ENCODE results near the gene UBXN6.

Gene UBXN6

DNA sequence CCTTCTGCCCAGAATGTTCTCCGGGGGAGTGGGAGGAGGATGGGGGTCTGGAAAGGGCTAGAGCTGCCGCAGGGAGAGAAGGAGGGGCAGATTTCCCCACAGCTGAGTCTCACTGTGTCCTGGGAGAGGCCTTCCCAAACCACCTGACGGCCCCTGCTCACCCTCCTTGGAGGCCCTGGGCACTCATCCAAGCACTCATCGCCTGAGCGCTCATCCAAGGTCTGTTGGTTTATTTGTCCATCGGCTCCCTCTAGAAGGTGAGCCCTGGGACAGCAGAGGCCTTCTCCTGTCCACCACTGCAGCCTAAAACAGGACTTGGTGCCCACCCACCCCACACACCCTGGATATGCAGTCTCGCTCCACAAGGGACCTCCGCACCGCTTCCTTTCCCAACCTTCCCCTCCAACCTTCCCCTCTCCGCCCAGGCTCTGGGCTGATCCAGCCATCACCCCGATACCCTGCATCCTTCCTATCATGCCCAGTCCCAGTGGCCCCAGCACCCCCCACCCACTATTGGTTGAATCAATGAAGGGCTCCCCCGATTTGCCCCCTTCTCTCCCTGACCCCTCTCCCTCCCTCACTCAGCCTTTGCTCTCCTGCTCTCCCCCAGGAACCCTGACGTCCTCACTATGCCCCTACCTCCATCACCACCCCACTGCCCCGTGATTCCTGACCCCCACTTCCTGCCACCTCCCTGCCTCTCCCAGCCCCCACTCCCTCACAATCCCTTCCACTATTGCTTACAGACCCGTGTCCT is 1.7 kb downstream of the UBXN6 start:
- DNase-seq, result no peak

DNA sequence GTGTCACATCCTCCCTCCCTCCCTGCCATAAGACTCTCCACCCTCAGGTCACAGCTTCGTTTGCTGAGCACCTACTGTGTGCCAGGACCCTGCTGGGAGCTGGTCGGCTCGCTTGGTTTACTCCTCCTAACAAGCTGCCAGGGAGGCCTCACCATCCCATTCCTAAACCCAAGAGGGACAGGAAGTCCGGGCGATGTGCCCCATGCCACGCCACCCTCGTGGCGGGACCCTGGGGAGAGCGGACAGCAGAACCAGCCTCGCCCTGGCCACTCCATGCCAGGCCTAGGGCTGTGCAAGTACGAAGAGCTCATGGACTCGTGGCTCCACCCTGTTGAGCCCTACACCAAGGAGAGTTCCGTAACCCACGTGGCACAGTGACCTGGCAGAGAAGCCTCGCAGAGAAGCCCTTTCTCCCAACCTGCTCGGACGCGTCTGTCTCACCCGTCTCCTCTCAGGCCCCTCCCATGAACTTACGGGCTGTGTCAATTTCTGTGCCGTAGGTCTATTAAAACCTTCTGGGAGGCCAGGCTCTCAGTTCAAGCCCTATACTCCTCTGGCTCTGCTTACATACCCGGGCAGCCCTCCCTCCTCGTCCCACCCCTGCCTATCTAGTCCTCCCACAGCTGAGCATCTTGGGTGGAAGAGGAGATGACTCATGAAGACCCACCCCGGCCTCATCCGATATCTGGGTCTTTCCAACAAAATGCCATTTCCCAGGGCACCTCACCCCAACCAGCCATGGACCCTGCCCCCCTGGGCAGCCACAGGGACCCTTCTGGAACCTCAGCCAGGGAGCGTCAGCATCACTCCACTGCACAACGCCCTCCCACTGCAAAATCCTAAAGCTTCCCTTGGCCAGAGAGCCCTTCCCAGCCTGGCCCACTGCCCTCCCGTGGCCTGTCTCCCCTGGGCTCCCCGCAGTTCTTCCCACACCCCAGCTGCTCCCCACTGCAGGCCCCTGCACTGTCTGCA is 2.6 kb downstream of the UBXN6 start:
- no peak for DNase-seq

DNA sequence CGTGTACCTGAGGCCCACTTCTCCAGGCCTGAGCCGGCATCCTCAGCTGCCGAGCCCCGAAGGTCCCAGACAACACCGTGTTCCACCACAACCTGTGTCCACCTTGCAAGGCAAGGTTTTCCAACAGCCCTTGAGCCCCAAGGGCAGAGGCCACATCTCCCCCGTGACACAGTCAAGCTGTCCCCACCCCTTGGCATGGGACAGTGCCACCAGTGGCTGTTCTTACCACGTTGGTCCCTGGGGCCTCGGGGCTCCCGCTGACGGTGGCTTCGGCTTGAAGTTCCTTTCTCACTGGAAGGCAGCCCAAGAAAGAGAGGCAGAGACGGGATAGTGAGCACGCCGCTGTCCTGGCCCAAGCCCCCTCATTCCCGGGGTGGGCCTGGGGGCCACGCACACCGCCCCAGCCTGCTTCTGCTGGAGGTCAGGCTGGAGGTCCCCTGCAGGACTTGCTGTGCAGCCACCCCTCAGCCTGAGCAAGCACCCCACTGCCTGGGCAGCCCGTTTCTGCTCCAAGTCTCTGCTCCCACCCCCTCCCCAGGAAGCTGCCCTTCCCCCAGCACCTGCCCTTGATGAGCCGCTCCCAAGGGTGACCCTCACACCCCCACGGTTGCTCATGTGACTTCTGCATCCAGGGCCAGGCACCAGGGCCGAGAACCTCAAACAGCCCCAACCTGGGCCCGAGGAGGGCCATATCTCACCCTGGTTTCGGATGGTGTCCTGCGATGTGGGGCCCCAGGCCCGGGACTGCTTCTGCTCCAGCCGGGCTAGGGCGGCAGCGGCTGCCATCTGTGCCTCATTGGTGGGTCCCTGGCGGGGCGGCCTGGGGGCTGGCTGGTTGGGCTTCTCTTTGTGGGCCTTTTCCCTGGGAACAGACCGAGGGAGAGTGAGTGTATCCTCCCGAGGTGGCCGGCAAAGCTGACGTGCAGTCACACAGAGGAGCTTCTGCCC is 4.1 kb downstream of the UBXN6 start:
- no peak for DNase-seq

DNA sequence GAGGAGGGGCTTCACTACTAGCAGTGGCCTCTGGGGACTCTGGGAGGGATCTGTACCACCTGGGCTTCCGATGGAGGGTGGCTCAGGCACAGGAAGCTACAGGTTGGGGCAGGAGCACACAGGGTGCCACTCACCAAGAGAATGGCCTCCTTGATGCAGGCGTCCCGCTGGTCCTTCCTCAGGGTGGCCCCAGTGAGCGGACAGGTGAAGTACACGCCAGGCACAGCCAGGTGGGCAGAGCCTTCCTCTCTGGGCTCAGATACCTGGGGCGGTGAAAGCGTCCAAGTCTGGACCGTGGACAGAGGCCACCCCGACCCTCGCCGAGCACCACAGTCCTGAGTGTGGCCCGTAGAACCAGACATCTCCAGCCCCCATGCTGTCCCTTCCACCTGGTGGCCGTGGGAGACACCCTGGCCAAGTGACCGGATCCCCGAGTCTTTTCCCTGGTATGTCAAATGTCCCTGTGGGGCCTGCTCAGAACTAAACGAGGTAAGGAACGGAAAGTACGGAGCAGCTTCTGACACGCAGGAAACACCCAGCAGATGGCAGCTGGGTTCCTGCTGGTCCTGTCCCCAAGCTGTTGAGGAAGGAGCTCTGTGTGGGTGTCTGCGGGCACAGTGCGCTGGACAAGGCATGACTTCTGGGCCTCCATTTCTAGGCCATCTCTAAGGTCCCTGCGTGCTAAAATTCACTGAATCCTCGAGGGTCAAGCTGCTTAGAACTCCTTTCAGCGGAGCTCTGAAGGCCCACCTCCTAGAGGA is 5.2 kb downstream of the UBXN6 start:
- DNase-seq, result no peak

DNA sequence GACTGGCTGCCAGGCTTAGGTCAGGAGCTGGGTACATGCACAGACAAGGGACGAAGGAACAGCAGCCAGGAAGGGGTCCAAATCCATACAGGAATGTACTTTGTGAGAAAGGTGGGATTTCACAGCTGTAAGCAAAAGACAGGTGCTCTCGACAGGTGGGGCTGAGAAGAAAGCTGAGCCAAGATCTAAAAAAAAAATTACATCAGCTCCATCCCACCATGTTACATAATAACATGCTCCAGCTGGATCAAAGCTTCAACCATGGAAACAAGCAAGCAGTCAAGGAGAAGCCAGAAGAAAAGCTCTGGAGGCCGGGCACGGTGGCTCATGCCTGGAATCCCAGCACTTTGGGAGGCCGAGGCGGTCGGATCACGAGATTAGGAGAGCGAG is 8.0 kb downstream of the UBXN6 start:
- no peak for DNase-seq

DNA sequence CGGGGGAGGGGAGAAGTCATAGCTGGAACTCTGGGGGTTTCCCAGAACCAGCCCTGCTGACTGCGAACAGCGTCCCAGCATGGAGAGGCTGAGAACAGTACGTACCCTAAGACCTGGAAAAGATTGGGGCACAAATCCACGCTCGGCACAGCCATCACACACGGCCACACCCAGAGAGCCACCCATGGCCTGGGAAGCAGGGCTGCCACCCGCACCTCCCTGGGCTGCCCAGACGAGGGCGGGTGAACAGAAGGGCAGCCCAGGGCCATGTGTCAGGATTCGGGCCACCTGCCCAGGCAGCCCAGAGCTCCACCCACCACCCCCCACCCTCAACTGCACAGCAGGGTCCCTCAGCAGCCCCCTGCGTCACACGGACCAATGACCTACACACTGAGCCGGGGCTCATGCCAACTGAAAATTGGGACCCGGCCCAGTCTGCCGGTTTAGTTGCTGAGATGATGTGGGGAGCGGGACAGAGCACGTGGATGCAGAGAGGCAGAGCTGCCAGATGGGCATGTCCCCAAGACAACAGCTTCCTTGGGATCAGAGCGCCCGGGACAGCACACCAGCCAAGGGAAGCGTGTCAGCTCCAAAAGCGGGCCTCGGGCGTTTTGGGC is 8.5 kb downstream of the UBXN6 start:
- DNase-seq, result no peak

DNA sequence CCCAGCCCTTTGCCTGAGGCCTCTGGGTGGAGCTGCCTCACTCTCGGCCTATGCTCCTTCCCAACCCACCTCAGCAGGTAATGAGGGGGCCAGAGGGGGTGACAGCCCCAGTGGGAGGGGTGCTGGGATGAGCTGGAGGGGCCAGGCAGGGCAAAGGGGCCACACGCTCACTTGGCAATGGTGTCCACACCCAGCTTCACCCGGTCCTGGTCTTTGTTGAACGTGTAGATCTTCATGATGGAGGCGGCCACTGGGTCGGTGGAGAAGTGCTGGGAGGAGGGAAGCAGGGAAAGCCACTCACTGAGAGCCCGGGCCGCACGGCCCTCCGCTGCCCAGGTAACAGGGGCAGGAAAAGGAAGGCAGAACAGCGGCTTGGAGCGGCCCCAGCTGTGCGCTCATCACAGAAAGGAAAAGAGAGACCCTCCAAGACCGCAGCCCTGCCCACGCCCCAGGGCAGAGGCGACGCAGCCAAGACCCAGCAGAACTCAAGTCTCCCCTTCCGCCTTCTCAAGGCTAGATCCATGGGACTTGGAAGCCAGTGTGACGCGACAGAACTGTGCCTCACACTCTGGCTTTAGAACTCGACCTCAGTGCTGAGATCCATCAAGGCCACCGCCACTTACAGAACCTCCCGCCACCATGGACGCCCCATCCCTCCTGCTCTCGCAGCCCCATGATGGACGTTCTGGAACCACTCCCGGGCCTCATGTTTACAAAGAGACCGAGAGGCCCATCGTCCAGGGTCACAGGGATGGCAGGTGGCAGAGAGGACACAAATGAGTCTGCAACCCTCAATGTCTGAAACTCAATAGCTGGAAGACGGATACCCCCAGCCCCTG is 9.2 kb downstream of the UBXN6 start:
- DNase-seq, result no peak

DNA sequence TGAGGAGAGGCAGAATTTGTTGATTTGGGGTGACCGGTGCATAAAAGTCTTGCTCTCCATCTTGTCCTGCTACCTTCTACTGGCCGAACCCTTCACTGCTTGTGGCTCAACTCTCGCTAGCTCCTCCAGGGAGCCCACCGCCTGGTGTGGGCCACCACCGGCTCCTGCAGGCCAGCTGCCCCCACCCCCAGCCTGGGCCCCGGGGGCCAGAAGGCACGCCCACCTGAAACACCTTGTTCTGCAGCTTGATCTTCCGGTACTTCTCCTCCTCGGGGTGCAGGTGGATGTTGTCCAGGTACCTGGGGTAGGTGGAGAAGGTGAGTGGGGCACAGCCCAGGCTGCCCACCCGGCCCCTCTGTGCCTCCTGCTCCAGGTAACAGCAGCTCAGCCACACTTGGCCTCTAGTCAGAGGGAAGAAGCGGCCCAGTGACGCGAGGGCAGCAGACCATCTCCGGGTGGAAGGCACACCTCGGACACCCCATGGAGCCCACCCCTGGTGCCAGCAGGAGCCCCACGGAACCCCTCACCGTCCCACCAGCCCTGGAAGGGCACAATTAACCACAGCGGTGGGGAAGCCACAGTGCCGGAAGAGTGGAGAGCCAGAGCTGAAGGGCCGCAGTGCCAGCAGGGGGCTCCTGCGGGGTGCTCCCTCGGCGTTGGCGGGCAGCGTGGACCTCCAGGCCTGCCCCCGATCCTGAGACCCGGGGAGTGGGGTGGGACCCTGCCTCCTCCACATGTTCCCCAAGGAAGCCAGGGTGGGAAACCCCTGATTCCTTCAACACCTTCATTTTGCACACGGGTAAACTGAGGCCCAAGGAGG is 10.1 kb downstream of the UBXN6 start:
- no peak for DNase-seq

DNA sequence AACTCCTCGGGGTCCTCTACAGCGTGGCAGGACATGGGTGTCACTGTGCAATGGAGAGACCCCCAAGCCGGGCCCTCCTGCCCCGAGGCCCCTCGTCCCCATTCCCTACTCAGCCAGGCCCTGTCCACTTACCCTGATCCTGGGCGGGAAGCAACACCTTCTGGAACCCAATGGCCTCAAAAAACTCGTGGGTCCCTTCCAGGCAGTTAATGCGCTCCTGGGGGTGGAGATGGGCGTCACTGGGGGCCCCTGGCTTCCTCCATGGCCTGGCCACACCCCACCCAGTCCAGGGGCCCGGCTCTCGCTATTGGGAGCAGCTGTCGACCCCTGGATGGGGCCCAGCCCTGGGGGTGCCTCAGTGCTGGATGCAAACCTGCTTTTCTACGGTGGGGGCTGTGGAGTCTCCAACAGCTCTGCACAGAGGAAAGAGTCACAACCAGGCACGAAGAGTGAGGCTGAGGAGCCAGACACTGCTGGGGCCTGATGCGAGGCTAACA is 10.8 kb downstream of the UBXN6 start:
- DNase-seq, result no peak

DNA sequence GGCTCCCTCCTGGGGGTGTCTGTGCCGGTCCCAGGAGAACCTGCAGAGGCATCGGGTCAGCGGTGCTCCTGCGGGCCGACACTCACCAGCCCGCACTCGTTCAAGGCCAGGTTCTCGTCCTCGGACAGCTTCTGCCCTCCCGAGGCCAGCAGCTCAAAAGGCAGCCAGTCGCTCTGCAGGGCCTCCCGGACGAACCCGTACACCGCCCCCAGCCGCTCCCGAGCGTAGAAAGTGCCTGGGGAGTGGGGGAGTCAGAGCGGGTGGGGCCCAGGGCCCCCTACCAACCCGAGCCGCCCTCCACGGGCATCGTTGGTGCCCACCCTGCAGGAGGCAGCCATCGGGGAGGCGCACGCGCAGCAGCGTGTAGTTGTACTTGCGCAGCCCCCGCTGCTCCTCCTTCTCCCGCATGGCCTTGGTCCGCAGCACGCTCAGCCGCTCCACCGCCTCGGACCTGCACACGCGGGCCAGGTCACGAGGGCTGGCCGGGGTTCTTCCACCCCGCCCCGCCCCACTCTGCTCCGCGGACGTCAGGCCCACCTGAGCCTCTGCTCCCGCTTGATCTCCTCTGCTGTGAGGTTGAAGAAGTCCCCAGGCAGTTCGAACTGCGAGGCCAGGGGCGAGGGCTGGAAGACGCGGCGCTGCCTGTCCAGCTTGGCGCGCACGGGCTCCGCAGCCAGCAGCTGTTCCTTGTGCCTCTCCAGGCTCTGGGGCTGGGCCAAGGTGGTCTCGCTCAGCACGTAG is 11.5 kb downstream of the UBXN6 start:
- DNase-seq, result no peak

DNA sequence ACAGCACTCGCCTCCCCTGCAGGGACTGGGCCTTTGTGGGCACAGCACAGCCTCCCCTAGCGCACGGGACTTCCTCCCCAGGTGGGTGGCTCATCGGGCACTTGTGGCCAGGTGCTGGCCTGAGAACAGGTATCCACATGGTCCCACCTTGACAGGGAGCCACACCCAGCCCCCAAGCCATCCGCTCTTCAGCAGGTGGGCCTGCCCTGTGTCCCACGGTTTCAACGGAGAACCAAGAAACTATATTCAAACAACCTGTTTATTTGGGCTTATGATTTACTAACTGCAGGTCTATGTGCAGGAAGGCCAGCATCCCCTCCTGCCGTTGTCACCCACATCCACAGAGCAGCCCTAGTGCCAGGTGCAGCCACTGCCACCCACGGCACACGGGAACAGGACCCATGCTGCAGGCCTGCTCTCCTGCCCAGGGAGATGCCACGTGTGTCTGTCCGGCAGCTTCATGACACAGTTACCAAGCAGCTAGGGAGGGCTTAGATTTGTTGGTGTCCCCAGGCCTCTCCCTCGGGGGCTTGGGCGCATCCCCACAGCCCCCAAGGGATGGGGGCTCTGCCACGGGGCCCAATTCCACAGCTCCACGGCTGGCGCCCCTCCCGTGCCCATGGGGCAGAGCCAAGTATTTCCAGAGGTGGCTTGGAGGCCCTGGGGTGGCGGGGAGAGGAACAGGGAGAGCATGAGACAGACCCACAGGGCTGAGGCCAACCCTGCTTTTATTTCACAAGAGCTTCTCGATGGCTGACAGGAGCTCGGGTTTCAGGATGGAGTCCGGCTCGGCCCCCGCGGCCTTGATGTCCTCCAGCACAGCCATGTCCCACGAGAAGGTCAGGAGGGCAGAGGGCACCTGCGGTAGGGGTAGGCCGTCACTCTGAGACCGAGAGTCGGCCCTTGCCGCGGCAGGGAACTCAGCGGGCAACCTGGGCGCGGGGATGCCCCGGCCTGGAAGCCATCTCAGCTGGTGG is 12.5 kb downstream of the UBXN6 start:
- DNase-seq, result no peak

DNA sequence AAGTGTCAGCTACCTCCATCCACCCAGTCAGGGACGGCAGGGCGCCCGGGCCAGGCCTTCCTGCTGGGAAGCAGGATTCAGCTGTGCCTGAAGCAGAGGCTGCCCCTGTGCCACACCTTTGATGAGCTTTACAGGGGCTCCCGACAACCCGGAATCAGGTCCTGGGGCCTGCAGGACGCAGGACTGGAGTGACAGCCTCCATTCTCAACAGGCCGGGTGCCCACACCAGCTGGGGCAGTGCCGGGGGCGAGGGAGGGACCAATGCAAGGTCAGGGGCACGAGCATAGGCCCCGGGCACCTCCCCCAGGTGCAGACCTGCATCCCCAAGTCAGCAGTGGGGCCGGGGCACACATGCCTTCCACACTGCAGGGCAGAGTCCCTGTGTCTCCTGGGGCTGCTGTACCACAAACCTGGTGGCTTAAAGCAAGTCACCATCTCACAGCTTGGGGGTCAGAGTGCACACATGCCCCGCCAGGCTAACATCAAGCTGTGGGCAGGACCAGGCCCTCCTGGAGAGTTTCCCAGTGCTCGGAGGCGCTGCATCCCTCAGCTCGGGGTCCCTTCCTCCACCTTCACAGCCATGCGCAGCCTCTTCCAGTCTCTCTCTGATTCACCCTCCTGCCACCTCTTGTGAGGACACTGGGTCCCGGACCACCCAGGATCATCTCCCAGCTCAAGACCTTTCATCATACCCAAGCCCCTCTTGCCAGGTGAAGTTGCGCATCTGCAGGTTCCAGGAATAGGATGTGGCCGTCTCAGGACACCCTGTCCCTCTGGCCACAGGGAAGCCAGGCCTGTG is 13.4 kb downstream of the UBXN6 start:
- DNase-seq, result no peak

DNA sequence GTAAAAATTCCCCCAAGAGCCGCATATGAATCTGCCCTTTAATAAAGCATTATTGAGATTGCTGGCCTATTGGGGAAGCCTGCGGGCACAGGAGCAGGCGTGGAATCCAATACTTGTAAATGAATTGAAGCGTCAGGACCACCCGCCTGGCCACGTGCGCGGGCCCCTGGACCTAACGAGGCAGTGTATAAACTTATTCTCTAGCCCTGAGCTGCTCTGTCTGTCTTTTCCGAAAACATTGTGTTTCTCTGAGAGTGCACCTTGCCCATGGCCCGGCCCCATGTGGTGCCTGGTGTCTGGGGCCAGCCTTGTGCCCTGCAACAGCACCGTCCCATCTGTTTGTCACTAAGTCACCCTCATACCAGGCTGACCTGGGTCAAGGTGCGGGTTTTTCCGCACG is 14.4 kb downstream of the UBXN6 start:
- DNase-seq, result no peak

DNA sequence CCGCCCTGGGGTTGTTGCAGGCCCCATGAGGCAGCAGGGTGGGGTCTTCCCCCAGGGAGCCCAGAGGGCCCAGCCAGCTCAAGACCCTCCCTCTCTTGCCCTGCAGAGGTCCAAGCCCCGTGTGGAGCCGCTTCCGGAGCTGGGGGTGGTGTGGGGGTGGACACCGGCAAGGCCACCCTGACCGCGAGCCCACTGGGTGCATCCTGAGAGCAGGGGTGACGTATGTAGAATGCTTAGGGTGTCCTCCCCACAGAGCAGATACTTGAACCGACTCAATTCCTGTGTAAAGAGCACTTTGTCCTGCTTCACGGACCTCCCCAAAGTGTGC is 14.8 kb downstream of the UBXN6 start:
- DNase-seq, result no peak

DNA sequence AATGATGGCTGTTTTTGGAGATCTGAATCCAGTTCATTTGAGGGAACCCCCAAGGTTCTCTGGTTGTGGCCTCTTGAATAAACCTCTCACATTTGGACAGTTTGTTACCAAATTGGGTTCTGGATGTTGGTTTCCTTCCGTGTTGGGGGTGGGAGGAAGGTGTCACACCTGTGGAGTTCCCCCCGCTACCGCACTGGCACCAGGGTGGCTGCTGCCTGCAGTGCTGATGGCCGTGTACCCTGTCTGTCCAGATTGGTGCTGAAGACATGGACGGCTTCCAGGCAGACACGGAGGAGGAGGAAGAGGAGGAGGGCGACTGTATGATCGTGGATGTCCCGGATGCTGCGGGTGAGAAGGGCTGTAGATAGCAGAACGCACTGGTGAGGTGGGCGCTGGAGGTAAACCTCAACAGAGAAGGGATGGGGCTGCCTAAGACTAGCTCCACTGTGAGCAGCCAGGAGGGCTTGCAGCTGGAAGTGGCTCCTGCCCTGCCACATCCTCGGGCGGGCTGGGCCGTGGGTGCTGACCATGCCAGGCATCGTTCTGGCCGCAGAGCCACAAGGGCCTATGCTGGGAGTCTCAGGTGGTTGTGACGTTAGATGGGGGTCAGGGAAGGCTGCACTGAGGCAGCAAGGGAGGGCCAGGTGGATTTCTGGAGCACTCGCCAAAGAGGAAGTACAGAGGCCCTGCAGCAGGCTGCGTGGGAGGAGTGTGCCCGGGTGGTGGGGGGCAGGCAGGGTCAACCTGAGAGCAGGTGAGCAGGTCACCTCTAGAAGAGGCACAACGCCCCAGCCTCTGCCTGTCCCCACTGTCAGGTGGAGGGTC is 15.4 kb downstream of the UBXN6 start:
- DNase-seq, result no peak

DNA sequence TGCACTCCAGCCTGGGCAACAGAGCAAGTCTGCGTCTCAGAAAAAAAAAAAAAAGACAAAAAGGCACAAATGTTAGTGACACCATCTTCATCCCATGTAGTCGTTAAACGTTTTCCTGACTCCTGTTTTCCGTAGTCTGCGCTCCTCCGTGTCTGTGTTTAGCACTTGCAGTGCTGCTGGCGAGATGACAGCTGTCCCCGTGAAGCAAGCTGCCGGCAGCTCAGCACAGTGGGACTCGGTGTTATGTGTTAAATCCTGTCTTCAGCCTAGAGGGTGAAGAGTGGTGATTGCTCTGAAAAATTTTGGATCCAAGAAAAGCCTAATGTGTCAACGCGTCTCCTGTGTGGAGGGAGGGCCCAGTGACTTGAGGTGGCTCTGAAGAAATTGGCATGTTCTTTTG is 18.4 kb downstream of the UBXN6 start:
- DNase-seq, result no peak

Measured in T-helper 1 cell (primary cell).